IPS-15b (cell line): Measurements from ENCODE around the gene ZNF654.

ENCODE experiments used
- H3K27me3 ChIP-seq: one replicate; pipeline ENCODE4 v1.6.1; 2013; ENCODE audit warnings: low read length; ENCODE audit not compliant: control insufficient read depth, insufficient read depth
- H3K36me3 ChIP-seq: one replicate; pipeline ENCODE4 v1.6.1; 2013; ENCODE audit warnings: low read length; ENCODE audit not compliant: control insufficient read depth, insufficient read depth
- H3K4me1 ChIP-seq: one replicate; pipeline ENCODE4 v1.6.1; 2013; ENCODE audit warnings: mild to moderate bottlenecking, low read length; ENCODE audit not compliant: control insufficient read depth, insufficient read depth
- H3K4me3 ChIP-seq: one replicate; pipeline ENCODE4 v1.5.1; 2013; ENCODE audit warnings: low read depth, low read length
- H3K9ac ChIP-seq: one replicate; pipeline ENCODE4 v1.6.1; 2013; ENCODE audit warnings: low read depth, mild to moderate bottlenecking, low read length
- H3K9me3 ChIP-seq: one replicate; pipeline ENCODE4 v1.6.1; 2013; ENCODE audit warnings: mild to moderate bottlenecking, low read length; ENCODE audit not compliant: control insufficient read depth, insufficient read depth

Gene ZNF654

GRCh38 chr3:88034491-88035275, 24.4 kb upstream of the ZNF654 start:
- H3K9me3 ChIP-seq = no peaks in the 10 kb centered on the region
- H3K27me3 ChIP-seq = no peaks in the 10 kb centered on the region
- no peak overlapping the region for H3K4me3 ChIP-seq
- no peaks in the 10 kb centered on the region for H3K36me3 ChIP-seq
- no peaks in the 10 kb centered on the region for H3K4me1 ChIP-seq
- no peak overlapping the region for H3K9ac ChIP-seq

DNA sequence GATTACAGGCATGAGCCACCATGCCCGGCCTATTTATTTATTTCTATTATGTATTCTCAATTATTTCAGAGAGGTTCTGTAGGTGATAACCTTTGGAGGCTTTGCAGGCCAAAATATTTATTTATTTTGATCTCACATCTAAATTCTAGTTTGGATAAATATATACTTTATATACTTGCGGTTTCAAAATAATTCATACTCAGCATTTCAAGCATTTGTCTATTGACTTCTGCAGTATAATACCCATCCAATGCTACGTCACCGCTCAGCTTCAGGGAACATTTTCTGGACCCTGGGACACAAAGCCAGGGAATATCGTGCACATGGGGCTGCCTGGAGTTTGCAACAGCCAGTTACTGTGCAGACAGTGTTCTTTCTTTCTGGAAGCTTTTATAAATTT, 22.8 kb upstream of the ZNF654 start:
- Histone ChIP-seq H3K9me3 (no peaks in the 10 kb centered on the region), H3K4me3 (no peak overlapping the region), H3K4me1 (no peaks in the 10 kb centered on the region), H3K9ac (no peak overlapping the region), H3K27me3 (no peaks in the 10 kb centered on the region), H3K36me3 (no peaks in the 10 kb centered on the region)

DNA sequence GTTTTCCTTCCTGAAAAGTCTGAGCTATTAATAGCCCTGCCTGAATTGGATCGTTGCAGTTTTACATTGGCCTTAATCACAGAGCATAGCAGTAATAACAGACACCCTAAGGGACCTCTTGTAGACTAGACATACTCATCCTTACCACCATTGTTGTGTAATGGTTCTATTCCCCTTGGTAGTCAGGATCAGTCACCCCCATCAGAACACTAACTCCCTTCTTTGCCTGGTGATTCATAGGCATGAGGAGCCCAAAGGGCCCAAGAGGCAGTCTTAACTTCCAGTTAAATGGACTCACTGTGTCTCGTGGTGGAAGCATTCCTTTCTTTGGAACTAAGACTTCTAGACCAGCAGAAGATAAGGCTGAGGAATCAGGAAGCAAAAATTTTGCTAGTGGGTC, 20.5 kb upstream of the ZNF654 start:
- Histone ChIP-seq H3K36me3 (no peaks in the 10 kb centered on the region), H3K27me3 (no peaks in the 10 kb centered on the region), H3K9ac (no peak overlapping the region), H3K9me3 (no peaks in the 10 kb centered on the region), H3K4me3 (no peak overlapping the region), H3K4me1 (no peaks in the 10 kb centered on the region)

GRCh38 chr3:88040529-88040928, 18.5 kb upstream of the ZNF654 start:
- H3K36me3 ChIP-seq = no peaks in the 10 kb centered on the region
- H3K27me3 ChIP-seq = no peaks in the 10 kb centered on the region
- no peak overlapping the region for H3K9ac ChIP-seq
- H3K4me3 ChIP-seq = no peak overlapping the region
- H3K9me3 ChIP-seq = no peaks in the 10 kb centered on the region
- H3K4me1 ChIP-seq = no peaks in the 10 kb centered on the region

DNA sequence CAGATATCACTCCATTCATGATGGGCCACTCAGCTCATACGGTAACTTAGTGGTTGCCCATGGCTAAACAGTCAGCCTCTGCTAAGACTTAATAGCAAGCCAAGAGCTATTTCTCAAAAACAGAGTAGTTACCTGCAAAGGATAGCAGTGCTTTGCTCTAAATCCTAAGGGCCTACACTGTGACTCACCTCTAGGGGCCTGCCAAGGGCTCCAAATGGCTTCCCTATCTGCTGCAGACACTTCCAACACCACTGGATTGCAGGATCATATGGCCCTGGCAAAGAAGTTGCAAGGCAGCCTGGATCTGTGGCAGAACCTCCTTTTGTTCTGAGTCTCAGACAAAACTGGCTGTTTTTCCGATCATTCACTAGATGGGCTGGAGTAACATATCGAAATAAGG, 18.1 kb upstream of the ZNF654 start:
- no peak overlapping the region for H3K4me3 ChIP-seq
- H3K36me3 ChIP-seq = no peaks in the 10 kb centered on the region
- no peak overlapping the region for H3K9ac ChIP-seq
- H3K27me3 ChIP-seq = no peaks in the 10 kb centered on the region
- H3K9me3 ChIP-seq = no peaks in the 10 kb centered on the region
- no peaks in the 10 kb centered on the region for H3K4me1 ChIP-seq

DNA sequence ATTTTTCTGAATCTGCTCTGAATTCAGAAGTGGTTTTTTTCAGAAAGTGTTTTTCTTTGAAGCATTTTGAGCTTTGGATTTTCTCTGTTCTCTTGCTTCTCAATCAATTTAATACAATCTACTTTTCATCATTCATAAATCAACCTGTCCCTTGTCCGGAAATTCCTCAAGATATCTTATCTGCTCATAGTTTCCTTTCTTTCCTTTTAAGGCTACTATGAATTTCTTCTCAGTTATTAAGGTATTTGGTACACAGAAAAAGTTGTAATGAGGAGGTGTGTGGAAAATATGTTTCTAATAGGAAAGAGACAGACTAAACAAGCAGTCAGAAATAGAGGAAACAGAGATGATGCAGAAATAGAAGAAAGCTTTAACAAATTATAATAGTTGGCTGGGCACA, 14.6 kb upstream of the ZNF654 start:
- Histone ChIP-seq H3K36me3 (no peaks in the 10 kb centered on the region), H3K9me3 (no peaks in the 10 kb centered on the region), H3K27me3 (no peaks in the 10 kb centered on the region), H3K4me1 (no peaks in the 10 kb centered on the region), H3K9ac (no peak overlapping the region), H3K4me3 (no peak overlapping the region)

DNA sequence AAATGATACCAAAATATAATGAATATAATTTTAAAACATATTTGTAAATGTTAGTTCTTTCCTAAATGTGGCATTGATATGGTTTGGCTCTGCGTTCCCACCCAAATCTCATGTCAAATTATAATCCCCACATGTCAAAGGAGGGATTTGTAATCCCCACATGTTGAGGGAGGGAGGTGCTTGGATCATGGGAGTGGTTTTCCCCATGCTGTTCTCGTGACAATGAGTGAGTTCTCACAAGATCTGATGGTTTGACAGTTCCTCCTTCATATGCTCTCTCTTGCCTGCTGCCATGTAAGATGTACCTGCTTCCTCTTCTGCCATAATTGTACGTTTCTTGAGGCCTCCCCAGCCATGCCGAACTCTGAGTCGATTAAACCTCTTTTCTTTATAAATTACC, 12.3 kb upstream of the ZNF654 start:
- Histone ChIP-seq H3K27me3 (no peaks in the 10 kb centered on the region), H3K4me1 (no peaks in the 10 kb centered on the region), H3K9ac (no peak overlapping the region), H3K4me3 (no peak overlapping the region), H3K9me3 (no peaks in the 10 kb centered on the region), H3K36me3 (no peaks in the 10 kb centered on the region)

GRCh38 chr3:88057630-88058305, 1.3 kb upstream of the ZNF654 start:
- no peaks in the 10 kb centered on the region for H3K27me3 ChIP-seq
- peak overlapping the region; percentile 76 for H3K4me3 ChIP-seq
- no peaks in the 10 kb centered on the region for H3K4me1 ChIP-seq
- peak overlapping the region; percentile 41 for H3K9ac ChIP-seq
- no peaks in the 10 kb centered on the region for H3K9me3 ChIP-seq
- H3K36me3 ChIP-seq = peaks cover 2% of the 10 kb centered on the region

GRCh38 chr3:88058306-88058580, 812 bp upstream of the ZNF654 start:
- Histone ChIP-seq H3K4me3 (peak overlapping the region; percentile 76), H3K27me3 (no peaks in the 10 kb centered on the region), H3K9ac (peak overlapping the region; percentile 66), H3K36me3 (peaks cover 2% of the 10 kb centered on the region), H3K9me3 (no peaks in the 10 kb centered on the region), H3K4me1 (no peaks in the 10 kb centered on the region)

DNA sequence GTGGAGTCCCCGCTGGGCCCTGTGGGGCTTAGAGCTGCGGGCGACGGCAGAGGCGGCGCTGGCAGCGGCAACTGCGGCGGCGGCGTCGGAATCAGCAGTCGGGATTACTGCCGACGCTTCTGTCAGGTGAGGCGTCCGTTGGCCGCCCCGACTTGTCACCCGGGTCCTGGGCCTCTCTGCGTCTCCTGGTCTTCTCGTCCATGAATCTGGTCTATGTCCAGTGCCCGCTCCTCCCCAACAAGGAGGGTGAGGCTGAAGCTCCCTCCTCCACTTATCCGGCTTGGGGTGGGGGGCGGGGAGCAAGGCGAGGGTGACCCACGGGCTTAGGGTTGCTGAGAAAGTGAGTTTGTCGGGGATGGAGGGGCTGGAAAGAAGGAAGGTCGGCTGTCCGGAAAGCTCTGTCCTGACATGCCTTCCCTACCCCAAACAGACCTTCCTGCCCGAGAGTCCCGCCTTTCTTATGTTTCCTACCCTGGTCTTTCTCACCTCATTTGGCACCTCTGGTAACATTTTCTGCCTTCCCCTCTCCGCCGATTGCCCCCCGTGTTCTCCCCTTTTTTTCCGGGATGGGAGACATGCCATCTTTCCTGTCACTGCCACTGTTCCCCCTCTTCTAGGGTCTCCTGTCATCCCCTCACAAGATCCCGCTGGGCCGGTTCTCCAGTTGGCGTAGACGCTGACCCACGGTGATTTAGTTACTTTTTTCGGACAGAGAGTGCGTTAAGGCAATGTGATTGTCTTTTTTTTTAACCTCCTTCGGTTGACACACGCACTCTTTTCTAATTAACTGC, 520 bp downstream of the ZNF654 start:
- H3K36me3 ChIP-seq = peaks cover 2% of the 10 kb centered on the region
- peak overlapping the region; percentile 50 for H3K9ac ChIP-seq
- no peaks in the 10 kb centered on the region for H3K27me3 ChIP-seq
- H3K4me1 ChIP-seq = no peaks in the 10 kb centered on the region
- H3K4me3 ChIP-seq = peak overlapping the region; percentile 90
- H3K9me3 ChIP-seq = no peaks in the 10 kb centered on the region

- no peaks in the 10 kb centered on the region for H3K27me3 ChIP-seq
- H3K4me1 ChIP-seq = no peaks in the 10 kb centered on the region
- no peak overlapping the region for H3K4me3 ChIP-seq
- H3K9ac ChIP-seq = no peak overlapping the region
- peaks cover 2% of the 10 kb centered on the region for H3K36me3 ChIP-seq
- H3K9me3 ChIP-seq = no peaks in the 10 kb centered on the region
These were observed 2.7 kb downstream of the ZNF654 start for GRCh38 chr3:88061746-88062145.

- no peaks in the 10 kb centered on the region for H3K9me3 ChIP-seq
These were observed 16.0 kb downstream of the ZNF654 start for GRCh38 chr3:88075072-88075471.

More at GRCh38 chr3:88075072-88075471, 16.0 kb downstream of the ZNF654 start:
- no peaks in the 10 kb centered on the region for H3K4me1 ChIP-seq
- H3K36me3 ChIP-seq = no peaks in the 10 kb centered on the region
- no peak overlapping the region for H3K9ac ChIP-seq
- H3K27me3 ChIP-seq = no peaks in the 10 kb centered on the region
- no peak overlapping the region for H3K4me3 ChIP-seq
